Spleen (tissue), 11 donors: ENCODE measurements around the gene ST6GALNAC2. TPM values are rescaled to one million over a fixed set of nuclear protein-coding genes. Genes with fewer than 3 reads are reported as not detected.

Experiments
- DNase-seq: peaks from one replicate; pipeline ENCODE4 v3.0.0-alpha.2; 2020
- H3K27ac ChIP-seq, 8 donors: fragments of 200-600 bp; sonication (generic) in 7 of 8; 1 replicate in 4 of 8; 2 replicates in 4 of 8; pipeline versions ENCODE4 v1.5.0 to v1.8.0; 2016 to 2021; ENCODE audit warnings: inconsistent platforms in 4 of 8, mild to moderate bottlenecking in 4 of 8, moderate library complexity in 1 of 8
- H3K27me3 ChIP-seq, 7 donors: fragments of 200-600 bp; sonication (generic) in 6 of 7; replicated peaks in 1 of 7; 1 replicate in 4 of 7; 2 replicates in 3 of 7; pipeline versions ENCODE4 v1.5.0 to v1.8.0; 2016 to 2021; ENCODE audit warnings: inconsistent platforms in 3 of 7, mild to moderate bottlenecking in 1 of 7
- H3K36me3 ChIP-seq, 6 donors: fragments of 200-600 bp; sonication (generic) in 5 of 6; 1 replicate in 4 of 6; 2 replicates in 2 of 6; pipeline versions ENCODE4 v1.5.0 to v1.8.0; 2016 to 2021; ENCODE audit warnings: inconsistent platforms in 2 of 6
- H3K4me1 ChIP-seq, 6 donors: fragments of 200-600 bp; sonication (generic) in 5 of 6; 1 replicate in 3 of 6; 2 replicates in 3 of 6; pipeline versions ENCODE4 v1.5.0 to v1.8.0; 2016 to 2021; ENCODE audit warnings: inconsistent platforms in 3 of 6
- H3K4me3 ChIP-seq, 8 donors: fragments of 200-600 bp; sonication (generic) in 7 of 8; 1 replicate in 4 of 8; 2 replicates in 4 of 8; pipeline versions ENCODE4 v1.5.0 to v1.8.0; 2016 to 2021; ENCODE audit warnings: inconsistent platforms in 4 of 8, mild to moderate bottlenecking in 4 of 8, moderate library complexity in 2 of 8
- H3K9me3 ChIP-seq, 8 donors: fragments of 200-600 bp; sonication (generic) in 7 of 8; 1 replicate in 4 of 8; 2 replicates in 4 of 8; pipeline versions ENCODE4 v1.5.0 to v1.8.0; 2016 to 2021; ENCODE audit warnings: inconsistent platforms in 4 of 8
- POLR2A ChIP-seq, 3 donors: fragments of 450-650 bp; IDR thresholded peaks; one replicate each; pipeline ENCODE4 v1.5.1; 2017; ENCODE audit warnings: antibody characterized with exemption in 3 of 3, mild to moderate bottlenecking in 1 of 3
- POLR2AphosphoS5 ChIP-seq, 3 donors: sonication (generic); formaldehyde crosslinking; IDR thresholded peaks; one replicate each; pipeline ENCODE4 v1.5.1; 2017; ENCODE audit warnings: antibody characterized with exemption in 3 of 3
- WGBS, 5 donors: extraction: QIAGEN DNeasy Blood & Tissue Kit in 3 of 5; methylation state at CpG; one replicate each; pipeline versions ENCODE4 v1.1.5 to v1.1.7; 2013 to 2018; 5-methylcytosine and 5-hydroxymethylcytosine counted together
- intact Hi-C: fragments of 100-400 bp; cut with DNase I; formaldehyde crosslinking; loops from one replicate; pipeline ENCODE4 v1.15.0; 2023; ENCODE audit warnings: low total_unique reads
- polyA plus RNA-seq, 3 donors: library from polyadenylated mRNA; stranded (reverse); fragments of 200-250 nt; gene quantifications; one replicate each; pipeline ENCODE4 v1.2.1, GENCODE V29; 2013
- total RNA-seq, 7 donors: library from RNA; depleted of rRNA in 3 of 7; stranded (reverse); fragments of >200 nt in 3 of 7; fragmentation: NEBNext Ultra II Directional in 4 of 7; extraction: Animal tissue kit (Norgen Biotek cat#: 25700) in 4 of 7; gene quantifications; one replicate each; pipeline versions ENCODE4 v1.1.0 to v1.2.1, GENCODE V29; 2016 to 2021
- TF ChIP-seq, protein P1 (sequence below), 11 experiments: fragments of 200-600 bp in 7 of 11; fragments of 450-650 bp in 4 of 11; sonication (generic) in 4 of 11; IDR thresholded peaks in 8 of 11; conservative IDR thresholded peaks in 3 of 11; 1 replicate in 7 of 11; 2 replicates in 4 of 11; pipeline versions ENCODE4 v1.4.0 to v1.8.0; 2016 to 2021; ENCODE audit warnings: antibody characterized with exemption in 11 of 11, inconsistent platforms in 4 of 11, mild to moderate bottlenecking in 1 of 11
- donor health status: healthy with polysubstance abuse.
- donor health status: DM: no; HTN: no; CAD: no; lungs with moderate emphysema.
- donor health status: DM: no; HTN: no; CAD: no.
- donor health status: Bipolar disorder and iron deficiency.
- donor health status: healthy.
- donor health status: DM: no; HTN: no; CAD: no.
- donor health status: DM: yes; HTN: yes; CAD: no.

ST6GALNAC2 gene
- total and polyA plus RNA-seq, 10 donors: 1.1 to 15.7 (median 8.7) TPM

DNA sequence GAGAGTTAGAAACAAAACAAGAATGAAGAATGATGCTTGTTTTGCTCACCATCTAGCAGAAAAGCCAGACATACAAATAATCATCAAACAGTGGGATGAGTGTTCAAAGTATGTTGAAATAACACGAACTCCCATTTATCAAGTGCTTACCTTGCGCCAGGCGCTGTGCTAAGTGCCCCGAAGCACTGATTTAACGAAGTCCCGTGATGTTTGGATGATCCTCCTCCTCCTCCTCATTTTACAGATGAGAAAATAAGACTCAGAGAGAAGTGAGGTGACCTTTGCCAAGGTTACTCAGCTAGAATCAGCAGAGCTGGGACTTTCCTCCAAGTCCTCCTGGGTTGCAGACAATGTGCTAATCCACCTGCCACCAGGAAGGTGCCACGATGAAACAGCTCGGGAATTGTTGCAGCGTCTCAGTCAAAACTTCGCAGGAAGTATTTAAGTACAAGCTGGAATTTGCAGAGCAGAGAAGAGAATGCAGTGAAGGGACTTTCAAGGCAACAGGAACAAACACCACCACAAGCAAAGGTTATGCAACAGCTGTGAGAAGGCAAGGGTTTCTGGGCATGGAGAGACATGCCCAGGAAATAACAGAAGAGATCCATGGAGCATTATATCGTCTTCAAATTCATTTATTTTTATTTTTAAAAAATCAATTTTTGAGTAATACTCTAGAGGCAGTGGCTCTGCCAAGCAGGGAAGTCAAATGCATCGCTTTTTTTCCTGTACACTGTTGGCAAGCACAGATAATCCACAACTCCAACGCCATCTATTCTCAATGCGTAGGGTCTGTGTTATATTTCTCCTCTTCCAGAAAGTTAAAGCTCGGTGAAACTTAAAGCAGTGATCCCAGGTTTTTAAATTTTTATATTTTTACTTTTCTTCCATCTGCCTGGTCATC is 34.7 kb downstream of the ST6GALNAC2 start:
- intact Hi-C loops: no loop called here
- H3K27ac ChIP-seq: peak overlapping the region in 7 of 8 donors; percentile 7 to 64 (median 55)
- TF ChIP-seq, protein P1, sequence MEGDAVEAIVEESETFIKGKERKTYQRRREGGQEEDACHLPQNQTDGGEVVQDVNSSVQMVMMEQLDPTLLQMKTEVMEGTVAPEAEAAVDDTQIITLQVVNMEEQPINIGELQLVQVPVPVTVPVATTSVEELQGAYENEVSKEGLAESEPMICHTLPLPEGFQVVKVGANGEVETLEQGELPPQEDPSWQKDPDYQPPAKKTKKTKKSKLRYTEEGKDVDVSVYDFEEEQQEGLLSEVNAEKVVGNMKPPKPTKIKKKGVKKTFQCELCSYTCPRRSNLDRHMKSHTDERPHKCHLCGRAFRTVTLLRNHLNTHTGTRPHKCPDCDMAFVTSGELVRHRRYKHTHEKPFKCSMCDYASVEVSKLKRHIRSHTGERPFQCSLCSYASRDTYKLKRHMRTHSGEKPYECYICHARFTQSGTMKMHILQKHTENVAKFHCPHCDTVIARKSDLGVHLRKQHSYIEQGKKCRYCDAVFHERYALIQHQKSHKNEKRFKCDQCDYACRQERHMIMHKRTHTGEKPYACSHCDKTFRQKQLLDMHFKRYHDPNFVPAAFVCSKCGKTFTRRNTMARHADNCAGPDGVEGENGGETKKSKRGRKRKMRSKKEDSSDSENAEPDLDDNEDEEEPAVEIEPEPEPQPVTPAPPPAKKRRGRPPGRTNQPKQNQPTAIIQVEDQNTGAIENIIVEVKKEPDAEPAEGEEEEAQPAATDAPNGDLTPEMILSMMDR (IDR thresholded peaks at IDR 0.05 in 8 of 11, conservative IDR thresholded peaks at IDR 0.05 in 3 of 11): no peak
- no peak for TF ChIP-seq POLR2A (IDR thresholded peaks at IDR 0.05)
- peak in 1 of 3 donors; percentile 52 for TF ChIP-seq POLR2AphosphoS5 (IDR thresholded peaks at IDR 0.05)
- no peaks in the 10 kb centered on the region for H3K27me3 ChIP-seq
- peak; percentile 32 for DNase-seq
- WGBS, 5 donors: 40 to 51% (median 47%) methylated on average over 15 of the region's 15 CpGs
- H3K9me3 ChIP-seq: no peaks in the 10 kb centered on the region
- peak overlapping the region in 1 of 8 donors; percentile 32 for H3K4me3 ChIP-seq
- H3K36me3 ChIP-seq: no peaks in the 10 kb centered on the region
- H3K4me1 ChIP-seq: peaks cover 11 to 69% (median 28%) of the 10 kb centered on the region in 6 donors

DNA sequence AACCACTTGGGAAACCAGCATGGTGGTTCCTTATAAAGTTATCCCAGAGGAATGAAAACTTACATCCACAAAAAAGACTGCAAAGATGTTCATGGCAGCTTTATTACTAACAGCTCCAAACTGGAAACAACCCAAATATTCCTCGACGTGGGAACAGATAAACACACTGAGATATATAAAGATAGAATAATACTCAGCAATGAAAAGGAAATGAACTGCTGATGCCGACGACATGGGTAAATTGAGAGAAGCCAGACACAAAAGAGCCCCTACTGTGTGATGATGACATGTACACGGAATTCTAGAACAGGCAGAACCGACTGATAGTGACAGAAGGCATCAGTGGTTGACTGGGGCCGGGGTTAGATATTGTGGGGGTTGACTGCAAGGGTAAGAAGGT is 36.1 kb downstream of the ST6GALNAC2 start:
- no peaks in the 10 kb centered on the region for H3K9me3 ChIP-seq
- peaks cover 0 to 4% (median 0%) of the 10 kb centered on the region in 7 donors for H3K27me3 ChIP-seq
- no peak overlapping the region for H3K4me3 ChIP-seq
- H3K4me1 ChIP-seq: peaks cover 22 to 71% (median 39%) of the 10 kb centered on the region in 6 donors
- no peak for DNase-seq
- H3K27ac ChIP-seq: no peak overlapping the region
- intact Hi-C loops: no loop called here
- H3K36me3 ChIP-seq: no peaks in the 10 kb centered on the region
- TF ChIP-seq, protein P1 (IDR thresholded peaks at IDR 0.05 in 8 of 11, conservative IDR thresholded peaks at IDR 0.05 in 3 of 11): no peak
- TF ChIP-seq POLR2AphosphoS5 (IDR thresholded peaks at IDR 0.05) (no peak), POLR2A (IDR thresholded peaks at IDR 0.05) (no peak)
- 89 to 95% (median 90%) methylated on average over 7 of the region's 7 CpGs for WGBS, 5 donors

DNA sequence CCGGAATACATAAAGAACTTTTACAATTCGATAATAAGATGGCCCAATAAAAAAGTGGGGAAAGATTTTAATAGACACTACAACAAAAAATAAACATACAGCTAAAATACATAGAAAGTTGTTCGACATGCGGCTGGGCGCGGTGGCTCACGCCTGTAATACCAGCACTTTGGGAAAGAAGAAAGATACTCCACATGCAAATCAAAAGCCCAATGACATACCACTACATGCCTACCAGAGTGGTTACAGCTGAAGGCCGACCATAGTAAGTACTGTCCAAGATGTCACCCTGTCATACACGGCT is 36.5 kb downstream of the ST6GALNAC2 start:
- peaks cover 0 to 8% (median 0%) of the 10 kb centered on the region in 7 donors for H3K27me3 ChIP-seq
- peaks cover 24 to 71% (median 43%) of the 10 kb centered on the region in 6 donors for H3K4me1 ChIP-seq
- no peaks in the 10 kb centered on the region for H3K9me3 ChIP-seq
- no peak overlapping the region for H3K4me3 ChIP-seq
- TF ChIP-seq, protein P1 (IDR thresholded peaks at IDR 0.05 in 8 of 11, conservative IDR thresholded peaks at IDR 0.05 in 3 of 11): no peak
- no peak for TF ChIP-seq POLR2AphosphoS5 (IDR thresholded peaks at IDR 0.05)
- no peak for TF ChIP-seq POLR2A (IDR thresholded peaks at IDR 0.05)
- H3K36me3 ChIP-seq: no peaks in the 10 kb centered on the region
- DNase-seq: peak; percentile 16
- no peak overlapping the region for H3K27ac ChIP-seq
- intact Hi-C loops: no loop called here
- 80 to 93% (median 89%) methylated on average over 9 of the region's 9 CpGs for WGBS, 5 donors
